ENCODE measurements around the gene NCKAP5L. TPM values are rescaled to one million over a fixed set of nuclear protein-coding genes. Genes with fewer than 3 reads are reported as not detected.
"Not testable (repeated sequence)": the region's sequence is repeated elsewhere in the genome, so short reads cannot be mapped to it uniquely, and the experiment has no call there.

The NCKAP5L gene
- total RNA-seq, 2 experiments from 2014 or later = 10.3 to 11.0 TPM

GRCh38 chr12:49784756-49785409 lies 43.3 kb downstream of the NCKAP5L start:
- DNase-seq = no peak
- POLR2A ChIA-PET = interaction anchor here (0.7 to 1.2 kb wide), 2 partner anchors 16 to 44 kb away, joined by 3 read pairs; partner anchors contain the start of gene TMBIM6
- H3K27me3 Mint-ChIP-seq = peaks cover 35% of the 10 kb centered on the region
- H3K9me3 Mint-ChIP-seq = no peaks in the 10 kb centered on the region
- no peak overlapping the region for H3K27ac Mint-ChIP-seq
- ATAC-seq (ENCODE audit: low read depth) = no peak
- no peak overlapping the region for H3K4me3 Mint-ChIP-seq
- no peaks in the 10 kb centered on the region for H3K36me3 Mint-ChIP-seq
- no peaks in the 10 kb centered on the region for H3K4me1 Mint-ChIP-seq

GRCh38 chr12:49783917-49784676 lies 44.1 kb downstream of the NCKAP5L start:
- H3K27ac Mint-ChIP-seq = no peak overlapping the region
- POLR2A ChIA-PET = interaction anchor here (0.6 to 1.2 kb wide), 3 partner anchors 15 to 134 kb away, joined by 3 to 4 read pairs (median 3); partner anchors contain the start of gene TMBIM6
- H3K9me3 Mint-ChIP-seq = no peaks in the 10 kb centered on the region
- DNase-seq (no peak), ATAC-seq (ENCODE audit: low read depth) (no peak)
- no peaks in the 10 kb centered on the region for H3K36me3 Mint-ChIP-seq
- H3K27me3 Mint-ChIP-seq = peaks cover 37% of the 10 kb centered on the region
- H3K4me1 Mint-ChIP-seq = no peaks in the 10 kb centered on the region
- no peak overlapping the region for H3K4me3 Mint-ChIP-seq

DNA sequence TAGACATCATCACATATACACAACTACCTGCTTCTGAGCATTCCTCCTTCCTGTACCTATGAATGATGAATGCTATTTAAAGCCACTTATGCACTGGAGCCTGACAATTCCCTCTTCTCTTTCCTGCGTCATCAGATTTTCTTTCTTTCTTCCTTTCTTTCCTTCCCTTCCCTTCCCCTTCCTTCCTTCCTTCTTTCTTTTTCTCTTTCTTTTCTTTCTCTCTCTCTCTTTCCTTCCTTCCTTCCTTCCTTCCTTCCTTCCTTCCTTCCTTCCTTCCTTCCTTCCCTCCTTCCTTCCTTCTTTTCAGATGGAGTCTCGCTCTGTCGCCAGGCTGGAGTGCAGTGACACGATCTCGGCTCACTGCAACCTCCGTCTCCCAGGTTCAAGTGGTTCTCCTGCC lies 47.3 kb downstream of the NCKAP5L start:
- POLR2A ChIA-PET = interaction anchor here (0.7 to 1.9 kb wide), 3 partner anchors 40 to 1015 kb away, joined by 3 to 7 read pairs (median 4); partner anchors contain the start of gene TMBIM6
- H3K4me3 Mint-ChIP-seq; ATAC-seq (ENCODE audit: low read depth): not testable (repeated sequence)

GRCh38 chr12:49779581-49779980 lies 48.6 kb downstream of the NCKAP5L start:
- no peak for ATAC-seq (ENCODE audit: low read depth)
- POLR2A ChIA-PET = interaction anchor here (1.9 kb wide), 1 partner anchor 38 kb away, joined by 7 read pairs; the partner anchor contains the start of gene TMBIM6

More for the DNA sequence above, 47.3 kb downstream of the NCKAP5L start:
- not testable (repeated sequence) for DNase-seq, H3K36me3 Mint-ChIP-seq, H3K27ac Mint-ChIP-seq, H3K9me3 Mint-ChIP-seq
- H3K27me3 Mint-ChIP-seq = peaks cover 37% of the 10 kb centered on the region
- peaks cover 13% of the 10 kb centered on the region for H3K4me1 Mint-ChIP-seq

DNA sequence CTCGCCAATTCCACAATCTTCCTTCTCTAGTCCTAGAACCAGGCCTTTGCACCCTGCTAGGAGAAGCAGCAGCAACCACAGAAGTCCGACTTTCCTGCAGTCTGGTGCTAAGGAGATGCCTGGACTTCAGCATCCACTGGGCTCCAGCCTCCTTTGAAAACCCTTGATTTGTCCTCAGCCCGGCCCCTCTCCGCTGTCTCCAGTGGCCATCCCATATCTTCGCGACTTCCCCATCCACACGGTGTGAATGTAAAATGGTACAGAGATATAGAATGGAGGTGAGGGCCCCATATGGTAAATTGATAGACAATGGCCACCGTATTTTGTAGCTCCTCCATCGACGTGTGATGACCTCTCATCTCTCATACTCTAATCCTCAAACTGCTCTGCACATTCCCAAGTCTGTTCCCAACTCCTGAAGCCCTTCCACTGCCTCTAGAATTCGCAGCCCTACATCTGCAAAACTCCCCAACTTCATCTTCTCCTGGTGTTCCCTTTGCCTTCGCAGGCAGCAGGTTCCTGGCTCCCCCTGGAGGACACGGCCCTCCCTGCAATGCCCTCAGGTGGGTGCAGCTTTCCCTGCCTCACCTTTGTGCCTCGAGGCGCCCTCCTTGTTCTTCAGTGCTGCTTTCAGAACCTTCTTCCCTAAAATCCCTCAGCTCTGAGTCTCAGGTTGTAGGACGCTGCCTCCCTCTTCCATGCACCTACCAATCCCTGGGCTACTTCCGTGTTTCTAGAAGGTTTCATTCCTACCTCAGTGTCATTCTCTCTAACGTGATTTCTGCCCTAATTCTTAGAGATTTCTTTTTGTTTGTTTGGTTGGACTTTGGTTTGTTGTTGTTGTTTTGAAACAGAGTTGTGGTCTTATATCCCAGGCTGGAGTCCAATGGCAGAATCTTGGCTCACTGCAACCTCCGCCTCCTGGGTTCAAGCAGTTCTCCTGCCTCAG lies 50.1 kb downstream of the NCKAP5L start:
- Mint-ChIP-seq H3K36me3 (no peaks in the 10 kb centered on the region), H3K27ac (peak overlapping the region; percentile 31), H3K9me3 (no peaks in the 10 kb centered on the region), H3K27me3 (peaks cover 17% of the 10 kb centered on the region), H3K4me3 (no peak overlapping the region), H3K4me1 (peaks cover 13% of the 10 kb centered on the region)
- DNase-seq (peak; percentile 77), ATAC-seq (ENCODE audit: low read depth) (peak; percentile 61)
- POLR2A ChIA-PET = interaction anchor here (0.7 to 2.1 kb wide), 3 partner anchors 37 to 65 kb away, joined by 3 to 13 read pairs (median 8); partner anchors contain the start of genes BCDIN3D and TMBIM6

More at GRCh38 chr12:49779581-49779980, 48.6 kb downstream of the NCKAP5L start:
- Mint-ChIP-seq H3K27ac (no peak overlapping the region), H3K36me3 (no peaks in the 10 kb centered on the region), H3K4me1 (peaks cover 13% of the 10 kb centered on the region), H3K27me3 (peaks cover 30% of the 10 kb centered on the region), H3K9me3 (no peaks in the 10 kb centered on the region), H3K4me3 (no peak overlapping the region)
- DNase-seq = no peak

DNA sequence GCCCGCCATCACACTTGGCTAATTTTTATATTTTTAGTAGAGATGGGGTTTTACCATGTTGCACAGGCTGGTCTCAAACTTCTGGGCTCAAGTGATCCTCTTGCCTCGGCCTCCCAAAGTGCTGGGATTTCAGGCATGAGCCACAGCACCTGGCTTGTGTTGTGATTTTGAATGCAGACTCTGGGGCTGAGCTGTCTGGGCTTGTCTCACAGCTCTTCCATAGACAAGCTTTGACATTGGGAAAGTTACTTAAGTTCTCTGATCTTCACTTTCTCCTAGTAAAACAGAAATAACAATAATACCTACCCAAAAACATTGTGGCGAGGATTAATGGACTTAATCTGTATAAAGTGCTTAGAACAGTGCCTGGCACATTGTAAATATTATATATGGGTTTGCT lies 50.9 kb downstream of the NCKAP5L start:
- no peak for ATAC-seq (ENCODE audit: low read depth)
- Mint-ChIP-seq H3K4me3 (no peak overlapping the region), H3K27ac (no peak overlapping the region)

DNA sequence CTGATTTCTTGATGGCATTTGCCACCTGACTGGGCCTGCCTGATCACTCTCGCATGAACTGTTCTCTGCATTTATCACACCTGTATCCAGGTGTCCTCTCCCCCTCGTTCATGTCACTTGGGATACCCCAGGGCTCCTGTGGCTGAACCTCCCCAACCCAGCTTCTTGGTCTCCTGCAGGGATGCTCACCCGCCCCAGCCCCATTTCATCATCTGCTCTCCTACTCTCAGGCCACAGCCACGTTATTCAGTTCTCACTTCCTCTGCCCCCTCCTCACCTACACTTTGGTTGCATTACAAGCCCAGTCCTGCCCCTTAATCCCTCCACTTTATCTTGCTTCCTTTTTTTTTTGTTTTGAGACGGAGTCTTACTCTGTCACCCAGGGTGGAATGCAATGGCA lies 51.4 kb downstream of the NCKAP5L start:
- no peaks in the 10 kb centered on the region for H3K9me3 Mint-ChIP-seq
- no peak overlapping the region for H3K4me3 Mint-ChIP-seq
- POLR2A ChIA-PET = interaction anchor here (1.5 to 2.1 kb wide), 2 partner anchors 36 to 62 kb away, joined by 8 to 13 read pairs; partner anchors contain the start of gene TMBIM6
- DNase-seq (no peak), ATAC-seq (ENCODE audit: low read depth) (no peak)
- peak overlapping the region; percentile 37 for H3K27ac Mint-ChIP-seq
- peaks cover 13% of the 10 kb centered on the region for H3K4me1 Mint-ChIP-seq
- peaks cover 20% of the 10 kb centered on the region for H3K27me3 Mint-ChIP-seq
- no peaks in the 10 kb centered on the region for H3K36me3 Mint-ChIP-seq

More for the DNA sequence above, 50.9 kb downstream of the NCKAP5L start:
- DNase-seq = no peak
- H3K9me3 Mint-ChIP-seq = no peaks in the 10 kb centered on the region
- H3K4me1 Mint-ChIP-seq = peaks cover 13% of the 10 kb centered on the region
- POLR2A ChIA-PET = interaction anchor here (1.5 to 2.1 kb wide), 2 partner anchors 36 to 62 kb away, joined by 8 to 13 read pairs; partner anchors contain the start of gene TMBIM6
- no peaks in the 10 kb centered on the region for H3K36me3 Mint-ChIP-seq
- peaks cover 20% of the 10 kb centered on the region for H3K27me3 Mint-ChIP-seq

DNA sequence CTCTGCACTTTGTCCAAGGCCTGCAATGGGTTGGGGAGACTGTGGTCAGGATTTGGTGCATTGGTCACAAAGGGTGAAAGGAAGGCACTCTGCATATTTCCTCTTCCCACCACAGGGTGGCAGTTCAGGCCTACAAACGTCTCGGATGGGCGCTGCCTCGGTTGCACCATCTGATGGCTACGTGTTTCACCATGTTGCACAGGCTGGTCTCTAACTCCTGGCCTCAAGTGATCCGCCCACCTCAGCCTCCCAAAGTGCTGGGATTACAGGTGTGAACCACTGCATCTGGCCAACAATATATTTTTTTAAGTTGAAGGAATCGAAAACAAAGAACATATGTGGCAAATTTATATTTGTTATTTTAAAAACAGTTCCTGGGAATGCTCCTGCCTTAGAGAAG lies 51.8 kb downstream of the NCKAP5L start:
- POLR2A ChIA-PET = no interaction called here
- Mint-ChIP-seq H3K9me3 (no peaks in the 10 kb centered on the region), H3K4me3 (no peak overlapping the region), H3K36me3 (no peaks in the 10 kb centered on the region), H3K27me3 (peaks cover 18% of the 10 kb centered on the region), H3K27ac (peak overlapping the region; percentile 74), H3K4me1 (peaks cover 13% of the 10 kb centered on the region)
- DNase-seq (peak; percentile 64), ATAC-seq (ENCODE audit: low read depth) (peak; percentile 89)

- H3K27me3 Mint-ChIP-seq; H3K36me3 Mint-ChIP-seq; H3K9me3 Mint-ChIP-seq; H3K4me1 Mint-ChIP-seq; H3K27ac Mint-ChIP-seq; DNase-seq; ATAC-seq (ENCODE audit: low read depth); H3K4me3 Mint-ChIP-seq: not testable (repeated sequence)
- POLR2A ChIA-PET = interaction anchor here (1.9 kb wide), 1 partner anchor 32 kb away, joined by 9 read pairs; the partner anchor contains the start of gene TMBIM6
Observed at GRCh38 chr12:49773102-49773501, 55.1 kb downstream of the NCKAP5L start.

- H3K36me3 Mint-ChIP-seq = peaks cover 21% of the 10 kb centered on the region
- peak overlapping the region; percentile 10 for H3K27ac Mint-ChIP-seq
- no peak for ATAC-seq (ENCODE audit: low read depth)
- no peak for DNase-seq
- no peaks in the 10 kb centered on the region for H3K9me3 Mint-ChIP-seq
- H3K27me3 Mint-ChIP-seq = no peaks in the 10 kb centered on the region
- H3K4me3 Mint-ChIP-seq = no peak overlapping the region
- H3K4me1 Mint-ChIP-seq = peaks cover 30% of the 10 kb centered on the region
- POLR2A ChIA-PET = interaction anchor here (7.1 kb wide), 1 partner anchor 26 kb away, joined by 63 read pairs; the partner anchor contains the start of gene TMBIM6
Observed at GRCh38 chr12:49767333-49767732, 60.9 kb downstream of the NCKAP5L start.

GRCh38 chr12:49766115-49766455 lies 62.1 kb downstream of the NCKAP5L start:
- H3K27me3 Mint-ChIP-seq = no peaks in the 10 kb centered on the region
- no peak overlapping the region for H3K27ac Mint-ChIP-seq
- peaks cover 41% of the 10 kb centered on the region for H3K4me1 Mint-ChIP-seq
- ATAC-seq (ENCODE audit: low read depth) (no peak), DNase-seq (no peak)
- POLR2A ChIA-PET = interaction anchor here (7.1 kb wide), 1 partner anchor 25 kb away, joined by 63 read pairs; the partner anchor contains the start of gene TMBIM6
- no peak overlapping the region for H3K4me3 Mint-ChIP-seq
- no peaks in the 10 kb centered on the region for H3K9me3 Mint-ChIP-seq
- H3K36me3 Mint-ChIP-seq = peaks cover 31% of the 10 kb centered on the region

- H3K36me3 Mint-ChIP-seq = peaks cover 32% of the 10 kb centered on the region
- POLR2A ChIA-PET = interaction anchor here (0.7 to 7.1 kb wide), 3 partner anchors 16 to 75 kb away, joined by 4 to 63 read pairs (median 4); partner anchors contain the start of gene TMBIM6
Observed at GRCh38 chr12:49764126-49764525, 64.1 kb downstream of the NCKAP5L start.

More at GRCh38 chr12:49764126-49764525, 64.1 kb downstream of the NCKAP5L start:
- no peaks in the 10 kb centered on the region for H3K9me3 Mint-ChIP-seq
- no peak for ATAC-seq (ENCODE audit: low read depth)
- peaks cover 44% of the 10 kb centered on the region for H3K4me1 Mint-ChIP-seq
- H3K4me3 Mint-ChIP-seq = peak overlapping the region; percentile 38
- H3K27ac Mint-ChIP-seq = peak overlapping the region; percentile 82
- no peak for DNase-seq
- no peaks in the 10 kb centered on the region for H3K27me3 Mint-ChIP-seq
